AG09309 (cell line): ENCODE measurements around the gene PGAP2.
"Not testable (repeated sequence)": the region's sequence is repeated elsewhere in the genome, so short reads cannot be mapped to it uniquely, and the experiment has no call there.

Experiments used
- DNase-seq: peaks from one replicate; pipeline ENCODE4 v3.0.0-alpha.2; 2010; ENCODE audit warnings: low read depth
- H3K4me3 ChIP-seq: 2 replicates; pipeline ENCODE4 v1.5.1; 2011; ENCODE audit warnings: mild to moderate bottlenecking, low read depth, low read length, moderate library complexity; ENCODE audit not compliant: control insufficient read depth
- CTCF ChIP-seq: IDR thresholded peaks from 2 replicates; pipeline ENCODE4 v1.5.1; 2011; ENCODE audit warnings: mild to moderate bottlenecking, low read depth, low read length, inconsistent platforms; ENCODE audit not compliant: insufficient read depth, control insufficient read depth; ENCODE audit errors: missing control alignments

PGAP2 gene

GRCh38 chr11:3807909-3808860 is at the start of gene PGAP2:
PGAP2 (plus strand) TSS chr11:3808560; CDS start chr11:3811260, 2,700 bp downstream.
- TF ChIP-seq CTCF = peak; percentile 83
- DNase-seq = no peak
- peak within 1 kb of the TSS; percentile 79 for H3K4me3 ChIP-seq

- no peak overlapping the region for H3K4me3 ChIP-seq
- no peak for DNase-seq
- TF ChIP-seq CTCF = no peak
Measured at GRCh38 chr11:3764266-3764665, 44.1 kb upstream of the PGAP2 start.

GRCh38 chr11:3766836-3767235 is 41.5 kb upstream of the PGAP2 start:
- H3K4me3 ChIP-seq, DNase-seq: not testable (repeated sequence)

GRCh38 chr11:3767536-3767935 is 40.8 kb upstream of the PGAP2 start:
- H3K4me3 ChIP-seq = no peak overlapping the region
- no peak for DNase-seq
- no peak for TF ChIP-seq CTCF

GRCh38 chr11:3773180-3773579 is 35.2 kb upstream of the PGAP2 start:
- DNase-seq = no peak
- no peak overlapping the region for H3K4me3 ChIP-seq
- TF ChIP-seq CTCF = no peak

GRCh38 chr11:3775736-3776406 is 32.5 kb upstream of the PGAP2 start:
- TF ChIP-seq CTCF = peak; percentile 10
- DNase-seq = no peak
- H3K4me3 ChIP-seq = no peak overlapping the region

GRCh38 chr11:3781423-3781822 is 26.9 kb upstream of the PGAP2 start:
- no peak for DNase-seq
- TF ChIP-seq CTCF = no peak
- no peak overlapping the region for H3K4me3 ChIP-seq
